Stimulated activated CD4-positive, alpha-beta T cell treated with anti-CD3 and anti-CD28 coated beads, TNF-alpha, amount 100 ng/mL, for 4 hours (primary cell): Measurements from ENCODE around the gene NAV2.

Experiments
- DNase-seq, 3 experiments: peaks; one replicate each; pipeline ENCODE4 v3.0.0-alpha.2; 2020; ENCODE audit warnings: low read depth in 3 of 3

The NAV2 gene

GRCh38 chr11:19832901-19833300 lies 120.3 kb downstream of the NAV2 start:
- no peak for DNase-seq

GRCh38 chr11:19834771-19835170 lies 122.1 kb downstream of the NAV2 start:
- no peak for DNase-seq

GRCh38 chr11:19836666-19837065 lies 124.0 kb downstream of the NAV2 start:
- DNase-seq = no peak

GRCh38 chr11:19838994-19839768 lies 126.5 kb downstream of the NAV2 start:
- DNase-seq = no peak

GRCh38 chr11:19840961-19841360 lies 128.3 kb downstream of the NAV2 start:
- no peak for DNase-seq

GRCh38 chr11:19842505-19842904 lies 129.9 kb downstream of the NAV2 start:
- no peak for DNase-seq

GRCh38 chr11:19843079-19843478 lies 130.4 kb downstream of the NAV2 start:
- DNase-seq = no peak

- DNase-seq = no peak
Measured at GRCh38 chr11:19844012-19844411, 131.4 kb downstream of the NAV2 start.

GRCh38 chr11:19844806-19845205 lies 132.2 kb downstream of the NAV2 start:
- no peak for DNase-seq

GRCh38 chr11:19845626-19846025 lies 133.0 kb downstream of the NAV2 start:
- DNase-seq = no peak

GRCh38 chr11:19846654-19847305 lies 134.1 kb downstream of the NAV2 start:
- DNase-seq = no peak

GRCh38 chr11:19848219-19848618 lies 135.6 kb downstream of the NAV2 start:
- DNase-seq = no peak

GRCh38 chr11:19849107-19849789 lies 136.6 kb downstream of the NAV2 start:
- DNase-seq = no peak

- DNase-seq = no peak
Measured at GRCh38 chr11:19849947-19850593, 137.4 kb downstream of the NAV2 start.

GRCh38 chr11:19852288-19852687 lies 139.7 kb downstream of the NAV2 start:
- no peak for DNase-seq

- DNase-seq = no peak
Measured at GRCh38 chr11:19853016-19853415, 140.4 kb downstream of the NAV2 start.

GRCh38 chr11:19853920-19854319 lies 141.3 kb downstream of the NAV2 start:
- DNase-seq = no peak

GRCh38 chr11:19861171-19861570 lies 148.5 kb downstream of the NAV2 start:
- DNase-seq = no peak

- no peak for DNase-seq
Measured at GRCh38 chr11:19862091-19862490, 149.5 kb downstream of the NAV2 start.

- no peak for DNase-seq
Measured at GRCh38 chr11:19864141-19865140, 151.8 kb downstream of the NAV2 start.

GRCh38 chr11:19866037-19866436 lies 153.4 kb downstream of the NAV2 start:
- no peak for DNase-seq
